HCT116 (cell line): ENCODE data around the gene MAPK4.

ENCODE experiments used
- CEBPB ChIP-seq: IDR thresholded peaks from 2 replicates; pipeline ENCODE4 v1.6.1; 2012; ENCODE audit warnings: low read depth
- CTCF ChIP-seq, 3 experiments: fragments of 200-600 bp in 1 of 3; sonication (generic) in 1 of 3; IDR thresholded peaks in 2 of 3; conservative IDR thresholded peaks in 1 of 3; 2 replicates each; pipeline ENCODE4 v1.5.1; 2012 to 2017; ENCODE audit warnings: low read depth in 2 of 3, low read length in 2 of 3, antibody characterized with exemption in 1 of 3, borderline replicate concordance in 1 of 3, control low read depth in 1 of 3, mild to moderate bottlenecking in 1 of 3, mixed read lengths in 1 of 3, mixed run types in 1 of 3, moderate library complexity in 1 of 3; ENCODE audit not compliant: insufficient read depth in 1 of 3
- ELF1 ChIP-seq: IDR thresholded peaks from 2 replicates; pipeline ENCODE4 v1.6.1; 2012; ENCODE audit warnings: low read depth, borderline replicate concordance
- EZH2 ChIP-seq: fragments of 200-600 bp; sonication (generic); IDR thresholded peaks from 2 replicates; pipeline ENCODE4 v1.6.1; 2017; ENCODE audit warnings: antibody characterized with exemption, mixed run types
- EZH2phosphoT487 ChIP-seq: fragments of 200-600 bp; IDR thresholded peaks from 2 replicates; pipeline ENCODE4 v1.6.1; 2018; ENCODE audit warnings: antibody characterized with exemption, borderline replicate concordance
- JUND ChIP-seq: IDR thresholded peaks from 2 replicates; pipeline ENCODE4 v1.6.1; 2012
- POLR2A ChIP-seq: IDR thresholded peaks from 2 replicates; pipeline ENCODE4 v1.7.0; 2011; ENCODE audit warnings: borderline replicate concordance; ENCODE audit not compliant: insufficient read depth, insufficient read length; ENCODE audit errors: extremely low read depth
- POLR2AphosphoS5 ChIP-seq: IDR thresholded peaks from 2 replicates; pipeline ENCODE4 v1.6.1; 2011; ENCODE audit warnings: mild to moderate bottlenecking, low read depth, low read length, moderate library complexity
- SIN3A ChIP-seq: IDR thresholded peaks from 2 replicates; pipeline ENCODE4 v1.6.1; 2012; ENCODE audit warnings: low read depth
- SRF ChIP-seq: IDR thresholded peaks from 2 replicates; pipeline ENCODE4 v1.6.1; 2012; ENCODE audit warnings: low read depth
- TF ChIP-seq, protein P1 (sequence below): IDR thresholded peaks from 2 replicates; pipeline ENCODE4 v1.6.1; 2012
- TF ChIP-seq, protein P2 (sequence below): IDR thresholded peaks from 2 replicates; pipeline ENCODE4 v1.6.1; 2012
- TF ChIP-seq, protein P3 (sequence below): IDR thresholded peaks from 2 replicates; pipeline ENCODE4 v1.6.1; 2012; ENCODE audit warnings: low read depth

GRCh38 chr18:50716902-50717301 is 157.0 kb downstream of the MAPK4 start:
- TF ChIP-seq CTCF (IDR thresholded peaks at IDR 0.05 in 2 of 3, conservative IDR thresholded peaks at IDR 0.05 in 1 of 3; ENCODE audit: borderline replicate concordance in 1 of 3, insufficient read depth in 1 of 3, low read depth in 2 of 3, low read length in 2 of 3) (no peak), EZH2 (no peak), JUND (no peak), EZH2phosphoT487 (no peak), ELF1 (no peak), SIN3A (no peak), POLR2A (no peak), POLR2AphosphoS5 (no peak), SRF (no peak), CEBPB (no peak)
- TF ChIP-seq, protein P1, sequence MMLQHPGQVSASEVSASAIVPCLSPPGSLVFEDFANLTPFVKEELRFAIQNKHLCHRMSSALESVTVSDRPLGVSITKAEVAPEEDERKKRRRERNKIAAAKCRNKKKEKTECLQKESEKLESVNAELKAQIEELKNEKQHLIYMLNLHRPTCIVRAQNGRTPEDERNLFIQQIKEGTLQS = no peak
- TF ChIP-seq, protein P2, sequence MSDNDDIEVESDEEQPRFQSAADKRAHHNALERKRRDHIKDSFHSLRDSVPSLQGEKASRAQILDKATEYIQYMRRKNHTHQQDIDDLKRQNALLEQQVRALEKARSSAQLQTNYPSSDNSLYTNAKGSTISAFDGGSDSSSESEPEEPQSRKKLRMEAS = no peak
- TF ChIP-seq, protein P3, sequence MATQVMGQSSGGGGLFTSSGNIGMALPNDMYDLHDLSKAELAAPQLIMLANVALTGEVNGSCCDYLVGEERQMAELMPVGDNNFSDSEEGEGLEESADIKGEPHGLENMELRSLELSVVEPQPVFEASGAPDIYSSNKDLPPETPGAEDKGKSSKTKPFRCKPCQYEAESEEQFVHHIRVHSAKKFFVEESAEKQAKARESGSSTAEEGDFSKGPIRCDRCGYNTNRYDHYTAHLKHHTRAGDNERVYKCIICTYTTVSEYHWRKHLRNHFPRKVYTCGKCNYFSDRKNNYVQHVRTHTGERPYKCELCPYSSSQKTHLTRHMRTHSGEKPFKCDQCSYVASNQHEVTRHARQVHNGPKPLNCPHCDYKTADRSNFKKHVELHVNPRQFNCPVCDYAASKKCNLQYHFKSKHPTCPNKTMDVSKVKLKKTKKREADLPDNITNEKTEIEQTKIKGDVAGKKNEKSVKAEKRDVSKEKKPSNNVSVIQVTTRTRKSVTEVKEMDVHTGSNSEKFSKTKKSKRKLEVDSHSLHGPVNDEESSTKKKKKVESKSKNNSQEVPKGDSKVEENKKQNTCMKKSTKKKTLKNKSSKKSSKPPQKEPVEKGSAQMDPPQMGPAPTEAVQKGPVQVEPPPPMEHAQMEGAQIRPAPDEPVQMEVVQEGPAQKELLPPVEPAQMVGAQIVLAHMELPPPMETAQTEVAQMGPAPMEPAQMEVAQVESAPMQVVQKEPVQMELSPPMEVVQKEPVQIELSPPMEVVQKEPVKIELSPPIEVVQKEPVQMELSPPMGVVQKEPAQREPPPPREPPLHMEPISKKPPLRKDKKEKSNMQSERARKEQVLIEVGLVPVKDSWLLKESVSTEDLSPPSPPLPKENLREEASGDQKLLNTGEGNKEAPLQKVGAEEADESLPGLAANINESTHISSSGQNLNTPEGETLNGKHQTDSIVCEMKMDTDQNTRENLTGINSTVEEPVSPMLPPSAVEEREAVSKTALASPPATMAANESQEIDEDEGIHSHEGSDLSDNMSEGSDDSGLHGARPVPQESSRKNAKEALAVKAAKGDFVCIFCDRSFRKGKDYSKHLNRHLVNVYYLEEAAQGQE = no peak
